CD4-positive, alpha-beta T cell (primary cell): Measurements from ENCODE around the gene SCFD2. TPM values are rescaled to one million over a fixed set of nuclear protein-coding genes. Genes with fewer than 3 reads are reported as not detected.
"Not testable (repeated sequence)": the region's sequence is repeated elsewhere in the genome, so short reads cannot be mapped to it uniquely, and the experiment has no call there.

Experiments
- ATAC-seq: fragments of 200-7000 bp; cut with Tn5 transposase; one replicate; pipeline ENCODE4 v1.10.0; 2022; ENCODE audit warnings: mild to moderate bottlenecking; ENCODE audit not compliant: poor library complexity
- CTCF ChIA-PET: fragments of 350-600 bp; sonication (Branson Sonifier 250); formaldehyde crosslinking; loops from one replicate; lab custom pipeline; 2021; ENCODE audit warnings: antibody characterized with exemption, inconsistent platforms; lab: Charles Lee
- POLR2A ChIA-PET: fragments of 350-600 bp; sonication (Branson Sonifier 250); formaldehyde crosslinking; loops from one replicate; lab custom pipeline; 2021; ENCODE audit warnings: antibody characterized with exemption, inconsistent platforms; lab: Charles Lee
- DNase-seq, 14 experiments: peaks; one replicate each; pipeline ENCODE4 v3.0.0-alpha.2; 2013 to 2020; ENCODE audit warnings: mixed read lengths in 2 of 14
- H3K27ac ChIP-seq, 2 donors: one replicate each; pipeline versions ENCODE4 v1.5.1 to v1.7.0; 2013; ENCODE audit warnings: low read length in 2 of 2, low read depth in 1 of 2, mild to moderate bottlenecking in 1 of 2
- H3K27me3 ChIP-seq, 2 experiments: 1 replicate in 1 of 2; 2 replicates in 1 of 2; pipeline versions ENCODE4 v1.6.1 to v1.7.0; 2013; ENCODE audit warnings: low read length in 2 of 2, control low read depth in 1 of 2, mild to moderate bottlenecking in 1 of 2, moderate library complexity in 1 of 2; ENCODE audit not compliant: insufficient read depth in 2 of 2, control insufficient read depth in 1 of 2
- H3K36me3 ChIP-seq: one replicate; pipeline ENCODE4 v1.6.1; 2013; ENCODE audit warnings: low read length, control low read depth; ENCODE audit not compliant: insufficient read depth
- H3K4me1 ChIP-seq: one replicate; pipeline ENCODE4 v1.6.1; 2013; ENCODE audit warnings: low read length, control low read depth; ENCODE audit not compliant: insufficient read depth
- H3K4me3 ChIP-seq: one replicate; pipeline ENCODE4 v1.5.1; 2013; ENCODE audit warnings: mild to moderate bottlenecking, low read length, moderate library complexity
- H3K9me3 ChIP-seq, 2 experiments: 1 replicate in 1 of 2; 2 replicates in 1 of 2; pipeline versions ENCODE4 v1.6.1 to v1.7.0; 2013; ENCODE audit warnings: low read length in 2 of 2, mild to moderate bottlenecking in 2 of 2, control low read depth in 1 of 2, moderate library complexity in 1 of 2; ENCODE audit not compliant: control insufficient read depth in 1 of 2, insufficient read depth in 1 of 2
- H3K27ac Mint-ChIP-seq: one replicate; pipeline ENCODE4 v1.8.0; 2020; ENCODE audit warnings: mixed read lengths
- H3K27me3 Mint-ChIP-seq: one replicate; pipeline ENCODE4 v1.8.0; 2021; ENCODE audit warnings: mixed read lengths
- H3K36me3 Mint-ChIP-seq: one replicate; pipeline ENCODE4 v1.8.0; 2021; ENCODE audit warnings: low read depth, mixed read lengths
- H3K4me1 Mint-ChIP-seq: one replicate; pipeline ENCODE4 v1.8.0; 2021; ENCODE audit warnings: low read depth, mixed read lengths
- H3K4me3 Mint-ChIP-seq: one replicate; pipeline ENCODE4 v1.8.0; 2020; ENCODE audit warnings: mild to moderate bottlenecking, mixed read lengths
- H3K9me3 Mint-ChIP-seq: one replicate; pipeline ENCODE4 v1.8.0; 2020; ENCODE audit warnings: mixed read lengths
- CTCF ChIP-seq: fragments of 200-600 bp; IDR thresholded peaks from one replicate; pipeline ENCODE4 v1.8.0; 2022; ENCODE audit warnings: antibody characterized with exemption, mild to moderate bottlenecking
- intact Hi-C, 2 experiments: fragments of 100-400 bp; cut with DNase I in 1 of 2; cut with micrococcal nuclease in 1 of 2; formaldehyde crosslinking; loops; one replicate each; pipeline versions ENCODE4 v1.15.1 to v1.9.0; 2023 to 2025; cut with DNase I, micrococcal nuclease
- total RNA-seq, 174 experiments: library from RNA in 2 of 174; stranded (reverse) in 2 of 174; gene quantifications; one replicate each; pipeline ENCODE4 v1.2.3 and lab custom pipeline; 2021 to 2026

The SCFD2 gene
- total RNA-seq, 2 experiments from 2014 or later, result 15.4 to 17.6 TPM

GRCh38 chr4:53349091-53349491 is 16.8 kb downstream of the SCFD2 start:
- peaks cover 2% of the 10 kb centered on the region for H3K9me3 Mint-ChIP-seq
- Histone ChIP-seq H3K36me3 (peaks cover 20% of the 10 kb centered on the region), H3K4me1 (no peaks in the 10 kb centered on the region), H3K4me3 (no peak overlapping the region), H3K27me3 (no peaks in the 10 kb centered on the region), H3K9me3 (peaks cover 0 to 3% of the 10 kb centered on the region in 2 experiments), H3K27ac (no peak overlapping the region)
- no peak for DNase-seq
- peaks cover 11% of the 10 kb centered on the region for H3K4me1 Mint-ChIP-seq
- ChIA-PET POLR2A (no interaction called here), CTCF (no interaction called here)
- H3K36me3 Mint-ChIP-seq, result peaks cover 82% of the 10 kb centered on the region
- no peak for ATAC-seq
- no peak overlapping the region for H3K4me3 Mint-ChIP-seq
- intact Hi-C loops, result no loop called here
- no peak overlapping the region for H3K27ac Mint-ChIP-seq
- no peaks in the 10 kb centered on the region for H3K27me3 Mint-ChIP-seq
- TF ChIP-seq CTCF, result no peak

- Mint-ChIP-seq H3K4me1 (peaks cover 11% of the 10 kb centered on the region), H3K9me3 (peaks cover 4% of the 10 kb centered on the region), H3K27ac (no peak overlapping the region), H3K4me3 (no peak overlapping the region), H3K36me3 (peaks cover 90% of the 10 kb centered on the region), H3K27me3 (no peaks in the 10 kb centered on the region)
- DNase-seq, result no peak
- H3K27ac ChIP-seq, result no peak overlapping the region
- H3K9me3 ChIP-seq, result no peaks in the 10 kb centered on the region
- H3K27me3 ChIP-seq, result no peaks in the 10 kb centered on the region
- H3K4me1 ChIP-seq, result no peaks in the 10 kb centered on the region
- no peak overlapping the region for H3K4me3 ChIP-seq
- H3K36me3 ChIP-seq, result peaks cover 20% of the 10 kb centered on the region
- ATAC-seq, result no peak
- ChIA-PET POLR2A (no interaction called here), CTCF (no interaction called here)
- TF ChIP-seq CTCF, result no peak
- intact Hi-C loops, result no loop called here
Observed at GRCh38 chr4:53348046-53348445, 17.8 kb downstream of the SCFD2 start.

GRCh38 chr4:53346920-53347852 is 18.7 kb downstream of the SCFD2 start:
- no peak overlapping the region for H3K4me3 ChIP-seq
- H3K36me3 Mint-ChIP-seq, result peaks cover 90% of the 10 kb centered on the region
- no peak overlapping the region for H3K27ac Mint-ChIP-seq
- H3K27me3 ChIP-seq, result no peaks in the 10 kb centered on the region
- H3K36me3 ChIP-seq, result peaks cover 13% of the 10 kb centered on the region
- peaks cover 7% of the 10 kb centered on the region for H3K9me3 Mint-ChIP-seq
- TF ChIP-seq CTCF, result no peak
- ATAC-seq, result no peak
- POLR2A ChIA-PET, result no interaction called here
- peaks cover 11% of the 10 kb centered on the region for H3K4me1 Mint-ChIP-seq
- DNase-seq, result no peak
- no peaks in the 10 kb centered on the region for H3K4me1 ChIP-seq
- intact Hi-C loops, result no loop called here
- no peaks in the 10 kb centered on the region for H3K9me3 ChIP-seq
- no peak overlapping the region for H3K4me3 Mint-ChIP-seq
- no peaks in the 10 kb centered on the region for H3K27me3 Mint-ChIP-seq
- CTCF ChIA-PET, result no interaction called here
- no peak overlapping the region for H3K27ac ChIP-seq

GRCh38 chr4:53346392-53346791 is 19.5 kb downstream of the SCFD2 start:
- H3K9me3 Mint-ChIP-seq, H3K27ac Mint-ChIP-seq, CTCF ChIA-PET: not testable (repeated sequence)

GRCh38 chr4:53340145-53340544 is 25.7 kb downstream of the SCFD2 start:
- H3K27me3 Mint-ChIP-seq, H3K27ac ChIP-seq, CTCF ChIA-PET, DNase-seq, H3K9me3 Mint-ChIP-seq, POLR2A ChIA-PET, H3K27ac Mint-ChIP-seq, H3K27me3 ChIP-seq, ATAC-seq, intact Hi-C loops, H3K4me1 ChIP-seq, H3K4me3 ChIP-seq, H3K36me3 ChIP-seq, H3K4me3 Mint-ChIP-seq: not testable (repeated sequence)
- peaks cover 0 to 17% of the 10 kb centered on the region in 2 experiments for H3K9me3 ChIP-seq
- Mint-ChIP-seq H3K36me3 (peaks cover 88% of the 10 kb centered on the region), H3K4me1 (peaks cover 11% of the 10 kb centered on the region)

More at GRCh38 chr4:53346392-53346791, 19.5 kb downstream of the SCFD2 start:
- H3K9me3 ChIP-seq, DNase-seq, POLR2A ChIA-PET, ATAC-seq, intact Hi-C loops, H3K27me3 ChIP-seq, H3K27ac ChIP-seq, H3K27me3 Mint-ChIP-seq, H3K4me3 ChIP-seq, H3K4me1 ChIP-seq, H3K4me3 Mint-ChIP-seq: not testable (repeated sequence)
- peaks cover 11% of the 10 kb centered on the region for H3K36me3 ChIP-seq
- H3K4me1 Mint-ChIP-seq, result peaks cover 11% of the 10 kb centered on the region
- H3K36me3 Mint-ChIP-seq, result peaks cover 94% of the 10 kb centered on the region
